HL-60 (cell line): ENCODE results near the gene NAA38.

Experiments used
- DNase-seq, 2 experiments: peaks; one replicate each; pipeline ENCODE4 v3.0.0-alpha.2; 2010 to 2020; ENCODE audit warnings: low read depth in 1 of 2, low spot score in 1 of 2
- H3K27ac ChIP-seq: fragments of 250-450 bp; sonication (Bioruptor Pico); replicated peaks from 2 replicates; pipeline ENCODE4 v1.5.1; 2020; ENCODE audit warnings: mild to moderate bottlenecking, moderate library complexity
- H3K27me3 ChIP-seq: fragments of 250-450 bp; sonication (Bioruptor Pico); 2 replicates; pipeline ENCODE4 v1.5.1; 2021; ENCODE audit warnings: mild to moderate bottlenecking, moderate library complexity; ENCODE audit not compliant: insufficient read depth, poor library complexity, severe bottlenecking
- H3K4me3 ChIP-seq: replicated peaks from 2 replicates; pipeline ENCODE4 v1.5.1; 2011; ENCODE audit warnings: mild to moderate bottlenecking, control low read depth, low read length; ENCODE audit not compliant: insufficient read depth
- CTCF ChIP-seq: IDR thresholded peaks from one replicate; pipeline ENCODE4 v1.5.1; 2011; ENCODE audit warnings: low read length, control low read depth, inconsistent platforms; ENCODE audit not compliant: insufficient read depth
- GABPA ChIP-seq: IDR thresholded peaks from 2 replicates; pipeline ENCODE4 v1.6.1; 2012; ENCODE audit warnings: low read depth
- POLR2AphosphoS5 ChIP-seq: IDR thresholded peaks from 2 replicates; pipeline ENCODE4 v1.6.1; 2012; ENCODE audit warnings: low read depth
- SPI1 ChIP-seq: IDR thresholded peaks from 2 replicates; pipeline ENCODE4 v1.6.1; 2012; ENCODE audit warnings: low read depth, mild to moderate bottlenecking, borderline replicate concordance
- TF ChIP-seq, protein P1 (sequence below): IDR thresholded peaks from 2 replicates; pipeline ENCODE4 v1.6.1; 2012; ENCODE audit warnings: low read depth; ENCODE audit not compliant: insufficient replicate concordance

NAA38 gene

GRCh38 chr17:7836596-7837407, 20.6 kb downstream of the NAA38 start:
- Histone ChIP-seq H3K4me3 (peak overlapping the region; percentile 56), H3K27me3 (no peaks in the 10 kb centered on the region), H3K27ac (peak overlapping the region; percentile 95)
- TF ChIP-seq POLR2AphosphoS5 (peak; percentile 22; the same call in 1 of the 2 replicates), SPI1 (no peak; the same call in 1 of the 2 replicates), GABPA (no peak), CTCF (no peak)
- TF ChIP-seq, protein P1, sequence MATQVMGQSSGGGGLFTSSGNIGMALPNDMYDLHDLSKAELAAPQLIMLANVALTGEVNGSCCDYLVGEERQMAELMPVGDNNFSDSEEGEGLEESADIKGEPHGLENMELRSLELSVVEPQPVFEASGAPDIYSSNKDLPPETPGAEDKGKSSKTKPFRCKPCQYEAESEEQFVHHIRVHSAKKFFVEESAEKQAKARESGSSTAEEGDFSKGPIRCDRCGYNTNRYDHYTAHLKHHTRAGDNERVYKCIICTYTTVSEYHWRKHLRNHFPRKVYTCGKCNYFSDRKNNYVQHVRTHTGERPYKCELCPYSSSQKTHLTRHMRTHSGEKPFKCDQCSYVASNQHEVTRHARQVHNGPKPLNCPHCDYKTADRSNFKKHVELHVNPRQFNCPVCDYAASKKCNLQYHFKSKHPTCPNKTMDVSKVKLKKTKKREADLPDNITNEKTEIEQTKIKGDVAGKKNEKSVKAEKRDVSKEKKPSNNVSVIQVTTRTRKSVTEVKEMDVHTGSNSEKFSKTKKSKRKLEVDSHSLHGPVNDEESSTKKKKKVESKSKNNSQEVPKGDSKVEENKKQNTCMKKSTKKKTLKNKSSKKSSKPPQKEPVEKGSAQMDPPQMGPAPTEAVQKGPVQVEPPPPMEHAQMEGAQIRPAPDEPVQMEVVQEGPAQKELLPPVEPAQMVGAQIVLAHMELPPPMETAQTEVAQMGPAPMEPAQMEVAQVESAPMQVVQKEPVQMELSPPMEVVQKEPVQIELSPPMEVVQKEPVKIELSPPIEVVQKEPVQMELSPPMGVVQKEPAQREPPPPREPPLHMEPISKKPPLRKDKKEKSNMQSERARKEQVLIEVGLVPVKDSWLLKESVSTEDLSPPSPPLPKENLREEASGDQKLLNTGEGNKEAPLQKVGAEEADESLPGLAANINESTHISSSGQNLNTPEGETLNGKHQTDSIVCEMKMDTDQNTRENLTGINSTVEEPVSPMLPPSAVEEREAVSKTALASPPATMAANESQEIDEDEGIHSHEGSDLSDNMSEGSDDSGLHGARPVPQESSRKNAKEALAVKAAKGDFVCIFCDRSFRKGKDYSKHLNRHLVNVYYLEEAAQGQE: no peak
- DNase-seq: peak in 1 of 2 experiments; percentile 86

DNA sequence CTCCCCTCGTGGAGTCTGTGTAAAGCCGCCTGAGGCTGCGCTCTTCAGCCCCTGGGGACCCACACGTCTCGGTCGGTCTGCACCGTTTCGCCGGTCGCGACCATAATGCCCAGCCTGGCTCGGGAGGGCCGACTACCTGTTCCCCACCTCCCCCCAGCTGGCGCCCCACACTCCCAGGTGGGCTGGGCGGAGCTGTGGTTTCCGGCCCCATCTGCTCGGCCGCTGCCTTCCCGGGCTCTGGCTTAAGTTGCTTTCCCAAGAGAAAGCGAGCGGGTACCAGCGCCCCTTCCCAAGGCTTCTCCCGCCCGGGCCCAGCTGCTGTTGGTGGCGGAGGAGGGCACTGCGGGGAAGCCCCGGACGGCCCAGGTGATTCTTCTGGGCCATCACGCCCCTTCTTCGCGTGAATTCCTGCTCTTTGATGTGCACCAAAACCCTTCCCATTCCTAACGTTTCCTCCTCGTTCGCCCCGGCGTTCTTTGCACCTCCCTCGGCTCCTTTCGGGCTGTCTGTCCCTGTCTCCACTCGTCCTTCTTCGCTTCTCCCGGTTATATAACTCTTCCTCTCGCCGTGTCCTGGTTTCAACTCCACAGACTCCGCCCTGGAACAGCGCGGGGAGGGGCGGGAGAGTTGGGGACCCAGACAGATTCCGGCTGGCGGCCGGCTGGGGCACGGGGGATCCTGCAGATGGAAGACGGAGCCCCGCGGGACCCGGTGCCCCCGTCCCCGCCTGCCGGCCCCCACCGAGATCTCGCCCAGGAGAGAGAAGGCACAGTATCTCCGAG, 21.4 kb downstream of the NAA38 start:
- TF ChIP-seq CTCF (no peak), POLR2AphosphoS5 (peak; percentile 48)
- no peaks in the 10 kb centered on the region for H3K27me3 ChIP-seq
- peak overlapping the region; percentile 56 for H3K4me3 ChIP-seq
- peak in 1 of 2 experiments; percentile 46 for DNase-seq
- H3K27ac ChIP-seq: peak overlapping the region; percentile 95

DNA sequence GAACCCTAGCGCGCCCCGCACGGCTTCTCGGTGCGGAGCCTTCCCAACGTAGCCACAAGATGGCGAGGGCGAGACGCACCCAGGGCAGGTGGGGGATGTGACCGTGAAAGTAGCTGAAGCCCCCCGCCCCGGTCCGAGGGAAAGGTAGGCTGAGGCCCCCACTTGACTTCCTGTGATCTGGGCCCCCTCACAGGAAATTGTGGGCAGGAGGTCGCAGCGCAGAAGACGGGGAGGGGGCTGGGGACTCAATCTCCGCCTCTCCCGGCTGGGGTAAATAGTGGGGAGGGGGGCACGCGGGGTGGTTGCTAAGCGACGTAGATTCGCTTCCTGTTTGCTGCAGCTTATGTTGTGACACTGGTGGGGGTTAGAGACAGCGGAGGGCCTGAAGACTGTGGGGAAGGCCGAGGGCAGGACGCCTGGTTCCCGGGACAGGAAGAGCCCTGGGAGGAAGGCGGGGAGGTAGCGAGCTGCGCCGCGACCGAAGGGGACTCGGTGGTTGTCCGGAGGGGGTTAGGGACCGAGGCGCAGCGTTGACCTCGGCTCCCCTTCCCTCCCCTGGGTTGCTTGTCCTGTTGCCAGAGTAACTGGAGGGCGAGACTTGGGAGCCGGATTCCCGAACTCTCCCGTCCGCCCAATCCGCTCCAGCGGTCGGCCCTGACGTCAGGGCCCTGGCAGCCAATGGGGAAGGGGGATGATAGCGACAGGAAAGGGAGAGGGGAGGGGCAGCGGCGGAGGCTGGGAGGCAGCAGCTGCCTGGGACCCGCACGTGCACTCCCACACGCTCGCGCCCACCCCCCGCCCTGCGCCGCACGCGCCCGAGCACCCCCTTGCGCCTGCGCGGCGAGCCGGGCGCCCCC, 22.2 kb downstream of the NAA38 start:
- TF ChIP-seq SPI1 (no peak), POLR2AphosphoS5 (no peak), GABPA (no peak), CTCF (no peak)
- TF ChIP-seq, protein P1: no peak
- peak; percentile 88 to 92 for DNase-seq
- Histone ChIP-seq H3K27ac (peak overlapping the region; percentile 95), H3K27me3 (no peaks in the 10 kb centered on the region), H3K4me3 (peak overlapping the region; percentile 56)
